Epithelial cell of esophagus (primary cell): ENCODE measurements around the gene GPD1L.

Experiments used
- DNase-seq: peaks from one replicate; pipeline ENCODE4 v3.0.0; 2010; ENCODE audit warnings: low read depth
- H3K4me3 ChIP-seq: 2 replicates; pipeline ENCODE4 v1.5.1; 2011; ENCODE audit warnings: mild to moderate bottlenecking, low read length, control low read depth
- CTCF ChIP-seq: IDR thresholded peaks from 2 replicates; pipeline ENCODE4 v1.5.1; 2011; ENCODE audit warnings: low read depth, mild to moderate bottlenecking, low read length, control low read depth, inconsistent platforms; ENCODE audit not compliant: insufficient read depth; ENCODE audit errors: missing control alignments

The GPD1L gene

GRCh38 chr3:32157600-32158264, 51.3 kb downstream of the GPD1L start:
- DNase-seq = no peak
- no peak overlapping the region for H3K4me3 ChIP-seq
- no peak for TF ChIP-seq CTCF

GRCh38 chr3:32160706-32161214, 54.3 kb downstream of the GPD1L start:
- no peak for TF ChIP-seq CTCF
- no peak overlapping the region for H3K4me3 ChIP-seq
- no peak for DNase-seq

GRCh38 chr3:32165442-32165841, 59.0 kb downstream of the GPD1L start:
- TF ChIP-seq CTCF = no peak

GRCh38 chr3:32166654-32167053, 60.2 kb downstream of the GPD1L start:
- DNase-seq = no peak
- no peak overlapping the region for H3K4me3 ChIP-seq
- no peak for TF ChIP-seq CTCF

More at GRCh38 chr3:32165442-32165841, 59.0 kb downstream of the GPD1L start:
- H3K4me3 ChIP-seq = no peak overlapping the region
- no peak for DNase-seq

GRCh38 chr3:32172420-32172819, 66.0 kb downstream of the GPD1L start:
- H3K4me3 ChIP-seq = no peak overlapping the region
- no peak for TF ChIP-seq CTCF
- no peak for DNase-seq

- no peak overlapping the region for H3K4me3 ChIP-seq
- peak; percentile 75 for TF ChIP-seq CTCF
- DNase-seq = peak; percentile 71
Measured at GRCh38 chr3:32175607-32176197, 69.3 kb downstream of the GPD1L start.

- DNase-seq = peak; percentile 76
- peak; percentile 75 for TF ChIP-seq CTCF
- no peak overlapping the region for H3K4me3 ChIP-seq
Measured at GRCh38 chr3:32176989-32177701, 70.7 kb downstream of the GPD1L start.
